NCI-H1694 (cell line): Measurements from ENCODE around the gene ZBTB4.
A peak's percentile ranks its signal among the peaks of the same experiment; 100 is the strongest.
"Not testable (repeated sequence)": the region's sequence is repeated elsewhere in the genome, so short reads cannot be mapped to it uniquely, and the experiment has no call there.

Experiments used
- DNase-seq: peaks from one replicate; lab custom pipeline; 2025; lab: John Stamatoyannopoulos, UW

Gene ZBTB4

GRCh38 chr17:7491583-7491982 is 12.2 kb upstream of the ZBTB4 start:
- DNase-seq, result no peak

GRCh38 chr17:7490144-7490543 is 10.7 kb upstream of the ZBTB4 start:
- no peak for DNase-seq

GRCh38 chr17:7486181-7486580 is 6.8 kb upstream of the ZBTB4 start:
- no peak for DNase-seq

GRCh38 chr17:7484919-7485377 is 5.5 kb upstream of the ZBTB4 start:
- no peak for DNase-seq

- DNase-seq, result peak; percentile 92
Measured at GRCh38 chr17:7484067-7484918, 4.9 kb upstream of the ZBTB4 start, which contains the start of gene POLR2A. Gene POLR2A, plus strand, starts transcription at chr17:7484366.

GRCh38 chr17:7483255-7484066 is 4.0 kb upstream of the ZBTB4 start:
- DNase-seq, result peak; percentile 89

GRCh38 chr17:7482742-7483088 is 3.3 kb upstream of the ZBTB4 start:
- DNase-seq, result not testable (repeated sequence)

GRCh38 chr17:7481842-7482741 is 2.7 kb upstream of the ZBTB4 start:
- DNase-seq, result not testable (repeated sequence)

- DNase-seq, result not testable (repeated sequence)
Measured at GRCh38 chr17:7481275-7481674, 1.8 kb upstream of the ZBTB4 start, which contains the start of gene SLC35G6. Gene SLC35G6, plus strand, starts transcription at chr17:7481446. Its CDS starts 71 bp downstream, at chr17:7481517.

- no peak for DNase-seq
Measured at GRCh38 chr17:7480089-7480384, 606 bp upstream of the ZBTB4 start.

GRCh38 chr17:7478276-7479212 is 887 bp downstream of the ZBTB4 start:
- no peak for DNase-seq

- DNase-seq, result no peak
Measured at GRCh38 chr17:7477392-7478275, 1.8 kb downstream of the ZBTB4 start.

- no peak for DNase-seq
Measured at GRCh38 chr17:7476951-7477350, 2.5 kb downstream of the ZBTB4 start.

- DNase-seq, result no peak
Measured at GRCh38 chr17:7476494-7476893, 2.9 kb downstream of the ZBTB4 start.

- DNase-seq, result no peak
Measured at GRCh38 chr17:7475764-7476422, 3.5 kb downstream of the ZBTB4 start.

GRCh38 chr17:7474767-7475166 is 4.7 kb downstream of the ZBTB4 start:
- not testable (repeated sequence) for DNase-seq

GRCh38 chr17:7471729-7472128 is 7.7 kb downstream of the ZBTB4 start:
- DNase-seq, result no peak

- not testable (repeated sequence) for DNase-seq
Measured at GRCh38 chr17:7470457-7470973, 8.9 kb downstream of the ZBTB4 start.

- DNase-seq, result not testable (repeated sequence)
Measured at GRCh38 chr17:7469843-7470242, 9.6 kb downstream of the ZBTB4 start.
